Measurements from ENCODE around the gene BMPR1B.
A peak's percentile ranks its signal among the peaks of the same experiment; 100 is the strongest.
"Not testable (repeated sequence)": the region's sequence is repeated elsewhere in the genome, so short reads cannot be mapped to it uniquely, and the experiment has no call there.

Gene BMPR1B

DNA sequence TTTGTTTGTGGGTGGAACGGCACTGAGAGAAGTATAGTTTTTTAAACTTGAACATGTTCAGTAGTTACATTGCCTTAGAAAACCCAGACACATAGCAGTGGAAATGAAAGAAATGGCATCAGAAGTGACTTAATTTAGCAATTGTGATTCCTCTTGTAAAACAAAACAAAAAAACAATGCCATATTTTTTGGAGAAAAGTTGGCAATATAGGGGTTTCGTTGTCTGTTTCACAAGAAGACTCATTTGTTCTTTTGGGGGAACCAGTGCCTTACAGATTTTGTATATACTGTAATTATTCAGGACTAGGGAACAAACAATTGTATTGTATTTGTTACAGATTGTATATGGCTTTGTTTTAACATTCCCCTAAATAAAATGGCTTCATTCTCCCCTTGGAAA lies 400.3 kb downstream of the BMPR1B start:
- DNase-seq: no peak

DNA sequence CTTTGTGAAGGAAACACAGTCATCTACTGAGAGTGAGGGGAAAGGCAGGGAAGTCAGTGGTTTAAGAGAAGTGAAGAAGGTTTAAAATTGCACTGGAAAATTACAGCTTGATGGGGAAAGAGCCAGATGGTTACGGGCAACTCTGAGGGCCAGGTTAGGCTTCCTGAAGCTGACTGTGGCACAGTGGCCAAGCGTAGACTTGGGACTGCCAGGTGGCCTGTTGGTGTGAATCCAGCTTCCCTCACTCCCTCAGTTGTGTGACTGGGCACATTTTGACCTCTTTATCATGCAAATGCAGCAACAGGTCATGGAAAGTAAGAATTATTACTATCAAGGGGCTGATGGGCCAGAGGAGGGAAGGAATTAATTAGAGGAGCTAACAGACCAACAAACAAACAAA lies 400.9 kb downstream of the BMPR1B start:
- DNase-seq: no peak

DNA sequence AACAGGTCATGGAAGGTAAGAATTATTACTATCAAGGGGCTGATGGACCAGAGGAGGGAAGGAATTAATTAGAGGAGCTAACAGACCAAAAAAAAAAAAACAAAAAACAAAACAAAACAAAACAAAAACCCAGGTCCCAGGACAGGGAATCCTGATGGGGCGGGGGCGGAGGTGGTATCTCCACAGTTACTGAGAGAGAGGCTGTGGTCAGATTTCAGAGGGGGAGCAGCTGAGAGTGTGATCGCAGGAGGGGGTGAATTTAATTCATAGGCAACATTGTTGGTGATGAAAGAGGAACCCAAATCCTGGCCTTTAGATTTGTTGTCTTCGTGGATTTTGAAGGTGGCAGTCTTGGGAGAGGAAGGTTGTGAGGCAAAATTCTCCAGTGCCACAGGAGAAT lies 401.6 kb downstream of the BMPR1B start:
- DNase-seq: no peak

DNA sequence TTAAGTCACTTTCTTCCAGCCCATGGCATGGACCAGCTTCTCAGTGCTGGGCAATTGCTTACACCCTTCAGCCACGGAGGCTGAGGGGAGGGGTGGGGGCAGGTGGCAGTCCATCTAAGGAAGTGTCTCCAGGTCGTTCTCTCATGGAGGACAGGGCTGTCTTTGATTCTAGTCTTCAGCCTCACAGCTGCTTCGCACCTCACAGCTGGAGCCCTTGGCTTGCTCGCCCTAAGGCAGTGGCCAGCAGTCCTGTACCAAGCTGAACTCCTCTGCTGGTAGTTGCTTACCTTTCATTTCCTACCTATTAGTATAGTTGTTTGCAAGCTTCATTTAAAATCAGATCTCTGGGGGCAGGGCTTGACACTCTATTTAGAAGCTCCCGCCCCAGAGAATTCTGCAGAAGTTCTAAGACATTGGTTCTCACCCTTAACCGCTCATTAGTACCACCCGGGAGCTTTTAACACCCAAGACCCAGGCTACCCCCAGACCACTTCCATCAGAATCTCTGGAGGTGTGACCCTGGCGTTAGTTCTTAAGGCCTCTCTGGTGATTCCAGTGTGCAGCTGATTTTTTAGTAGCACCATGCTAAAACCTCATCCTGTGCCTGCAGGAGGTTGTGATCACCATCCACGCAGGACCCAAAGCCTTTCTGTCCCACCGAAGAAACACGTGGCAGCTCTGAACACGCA lies 404.2 kb downstream of the BMPR1B start:
- DNase-seq: no peak

DNA sequence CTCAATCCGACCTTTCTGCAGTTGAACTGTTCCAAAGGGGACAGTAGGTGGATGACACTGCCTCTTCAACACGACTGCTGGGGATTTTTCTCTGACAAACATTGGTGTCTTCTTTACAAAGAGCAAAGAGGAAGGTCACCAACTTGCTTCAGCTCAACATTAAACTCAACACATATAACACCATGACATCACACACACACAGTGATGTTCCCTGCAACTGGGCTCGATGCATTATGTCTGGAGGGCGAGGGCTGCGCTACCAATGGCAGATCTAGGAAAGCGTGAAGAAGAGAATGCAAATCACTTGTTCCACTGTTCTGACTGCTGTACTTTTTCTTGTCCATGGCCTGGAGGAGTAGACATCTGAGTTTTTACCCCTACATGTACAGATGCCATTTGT lies 405.1 kb downstream of the BMPR1B start:
- no peak for DNase-seq

DNA sequence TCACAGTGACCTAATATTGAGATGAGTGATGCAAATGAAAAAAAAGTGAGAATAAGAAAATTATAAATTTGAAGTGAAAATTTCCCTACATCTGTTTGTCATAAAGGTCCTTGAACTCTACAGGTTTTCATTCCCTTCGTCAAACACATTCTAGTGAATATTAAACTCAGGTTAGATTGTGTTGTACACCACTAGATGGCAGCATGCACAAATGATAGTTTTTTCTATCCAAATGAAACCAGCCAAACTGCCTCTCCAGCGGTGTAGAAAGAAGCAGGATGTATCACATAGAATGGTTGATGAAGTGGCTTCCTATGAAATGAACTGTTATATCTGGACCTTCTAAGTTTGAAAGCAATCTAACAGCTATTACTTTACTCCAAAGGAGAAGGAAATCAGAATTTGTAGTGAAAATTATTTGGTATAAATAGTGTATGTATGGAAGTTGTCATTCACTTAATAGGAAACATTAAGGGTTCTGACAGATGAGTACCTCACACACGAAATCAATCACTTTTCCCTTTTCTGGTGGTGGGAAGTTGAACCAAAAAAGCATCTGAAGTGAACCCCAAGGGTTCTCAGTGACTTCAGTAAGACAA lies 408.3 kb downstream of the BMPR1B start:
- DNase-seq: peak; percentile 77

DNA sequence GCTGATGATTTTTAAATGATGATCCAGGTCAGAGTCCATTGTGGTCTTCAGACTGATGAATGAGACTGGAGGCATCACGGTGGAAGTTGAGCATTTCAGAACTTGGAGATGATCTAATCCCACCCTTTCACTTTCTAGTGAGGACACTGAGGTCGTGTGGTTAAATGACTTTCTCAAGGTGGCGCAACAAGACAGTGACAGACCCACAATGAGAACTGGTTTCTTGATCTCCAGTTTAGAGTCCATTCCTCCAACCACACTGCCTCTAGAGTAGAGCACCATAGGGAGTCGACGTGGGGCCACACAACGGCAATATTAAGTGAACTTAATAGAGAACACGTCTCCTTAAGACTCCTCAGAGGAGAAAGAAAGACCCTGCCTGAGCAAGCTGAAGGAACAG lies 410.1 kb downstream of the BMPR1B start:
- peak; percentile 13 for DNase-seq

DNA sequence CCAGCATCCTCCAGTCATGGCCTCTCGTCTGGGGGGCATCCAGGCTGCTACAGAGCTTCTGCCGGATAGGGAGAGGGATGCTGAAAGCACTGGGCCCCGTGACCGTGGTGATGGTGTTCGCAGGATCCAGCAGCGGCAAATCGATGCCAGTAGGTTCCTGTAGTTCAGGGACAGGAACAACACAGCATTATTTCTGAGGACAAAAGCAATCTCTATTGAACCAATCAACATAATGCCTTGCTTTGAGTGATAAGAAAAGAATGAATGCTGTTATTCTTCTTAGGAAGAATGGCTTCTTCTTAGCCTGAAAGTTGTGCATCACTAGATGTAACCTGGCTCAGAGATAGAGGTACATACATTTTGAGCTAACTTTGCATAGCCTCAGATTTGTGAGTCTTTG lies 412.4 kb downstream of the BMPR1B start:
- no peak for DNase-seq

DNA sequence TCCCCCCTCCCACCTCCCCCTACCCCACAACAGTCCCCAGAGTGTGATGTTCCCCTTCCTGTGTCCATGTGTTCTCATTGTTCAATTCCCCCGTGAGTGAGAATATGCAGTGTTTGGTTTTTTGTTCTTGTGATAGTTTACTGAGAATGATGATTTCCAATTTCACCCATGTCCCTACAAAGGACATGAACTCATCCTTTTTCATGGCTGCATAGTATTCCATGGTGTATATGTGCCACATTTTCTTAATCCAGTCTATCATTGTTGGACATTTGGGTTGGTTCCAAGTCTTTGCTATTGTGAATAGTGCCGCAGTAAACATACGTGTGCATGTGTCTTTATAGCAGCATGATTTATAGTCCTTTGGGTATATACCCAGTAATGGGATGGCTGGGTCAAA lies 413.6 kb downstream of the BMPR1B start:
- not testable (repeated sequence) for DNase-seq

DNA sequence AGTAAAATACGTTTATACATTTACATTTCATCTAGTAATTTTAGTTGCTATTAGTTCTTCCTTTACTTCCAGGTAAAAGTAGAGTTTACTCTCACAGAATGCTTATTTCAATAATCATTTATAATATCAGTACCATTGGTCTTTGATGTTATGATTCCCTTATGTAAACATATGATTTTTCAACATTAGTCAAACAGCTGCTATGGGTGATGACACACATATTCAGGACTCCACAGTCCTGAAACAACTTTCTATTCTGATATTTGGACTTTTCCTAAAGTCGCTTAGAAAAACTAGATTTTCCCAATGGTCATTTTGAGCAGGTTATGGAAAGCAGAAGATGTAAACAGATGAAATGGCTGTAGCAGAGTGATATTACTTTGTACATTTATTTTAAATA lies 421.2 kb downstream of the BMPR1B start:
- no peak for DNase-seq

DNA sequence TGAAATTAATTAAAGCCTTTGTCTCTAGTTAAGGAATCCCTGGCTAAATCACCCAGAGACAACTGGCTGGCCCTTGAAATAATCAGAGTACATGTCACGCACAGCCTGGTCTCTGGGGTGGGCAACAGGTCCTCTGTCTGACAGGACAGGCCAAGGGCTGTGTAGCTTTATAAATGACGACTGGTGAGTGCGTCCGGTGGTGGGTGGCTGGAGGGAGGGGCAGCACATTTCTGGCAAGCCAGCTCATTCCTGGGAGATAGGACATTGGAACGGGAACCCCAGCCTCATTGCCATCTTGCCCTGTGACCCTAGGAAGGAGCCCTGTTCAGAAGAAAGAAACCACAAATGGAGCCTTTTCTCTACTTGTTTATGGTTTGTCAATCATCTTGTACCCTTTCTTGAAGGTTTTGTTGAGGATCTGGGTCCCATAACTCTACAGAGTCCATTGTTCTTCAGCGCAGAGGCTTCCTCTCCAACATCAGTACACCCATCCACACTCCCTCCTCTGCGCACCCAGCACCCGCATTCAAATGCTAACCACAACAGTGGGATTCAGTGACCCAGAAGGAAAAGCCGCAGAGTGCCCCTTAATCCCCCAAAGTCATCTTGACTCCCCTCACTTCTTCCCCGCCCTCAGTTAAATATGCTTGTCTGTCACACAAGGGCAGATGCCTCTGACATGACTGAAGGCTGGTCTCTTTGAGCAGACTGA lies 422.9 kb downstream of the BMPR1B start:
- DNase-seq: no peak

DNA sequence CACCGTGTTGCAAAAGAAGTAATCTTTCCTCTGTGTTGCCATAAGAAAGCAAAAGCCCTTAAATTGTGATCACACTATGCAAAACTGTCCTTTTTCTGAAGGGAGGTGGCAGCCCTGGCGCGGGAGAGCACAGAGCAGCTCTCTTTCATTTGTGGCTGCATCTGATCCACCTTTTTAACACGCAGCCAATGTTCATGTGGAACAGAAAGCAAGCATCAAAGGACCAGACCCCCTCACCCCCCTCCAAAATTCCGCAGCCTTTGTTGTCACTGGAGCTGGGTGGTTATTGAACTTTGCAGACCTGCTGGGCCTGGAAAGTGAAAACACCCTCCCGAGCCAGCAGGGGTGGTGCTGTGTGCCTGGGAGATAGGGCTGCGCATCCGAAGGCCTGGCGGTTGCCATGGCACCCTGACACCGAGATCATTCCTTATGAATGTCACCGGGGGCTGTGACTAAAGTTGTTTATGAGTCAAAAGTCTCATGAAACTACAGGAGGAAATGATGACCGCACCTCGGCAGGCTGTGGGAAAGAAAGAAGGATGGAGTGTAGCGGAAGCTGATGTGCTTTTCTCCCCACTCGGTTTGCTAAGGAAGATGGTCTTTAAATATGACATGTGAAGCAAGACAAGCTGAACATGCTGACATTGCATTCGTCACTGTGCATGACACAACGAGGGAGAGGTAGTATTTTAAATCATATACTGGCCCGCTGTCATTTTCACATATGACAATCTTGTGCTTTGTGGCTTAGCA lies 423.7 kb downstream of the BMPR1B start:
- DNase-seq: peak; percentile 35

DNA sequence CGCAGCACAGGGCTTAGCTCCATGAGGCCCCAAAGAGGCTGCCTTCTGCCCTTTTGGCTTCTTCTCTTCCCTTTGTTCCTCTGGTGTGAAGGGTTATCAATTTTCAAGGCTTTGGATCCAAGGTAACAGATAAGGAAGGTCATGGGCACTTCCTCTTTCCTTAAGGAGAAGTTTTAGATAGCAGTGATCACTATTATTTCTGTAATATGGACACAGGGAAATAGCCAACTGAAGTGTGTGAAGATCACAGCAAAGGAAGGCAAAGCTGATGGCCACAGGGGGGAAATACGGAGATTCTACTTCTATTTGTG lies 424.2 kb downstream of the BMPR1B start:
- DNase-seq: no peak

DNA sequence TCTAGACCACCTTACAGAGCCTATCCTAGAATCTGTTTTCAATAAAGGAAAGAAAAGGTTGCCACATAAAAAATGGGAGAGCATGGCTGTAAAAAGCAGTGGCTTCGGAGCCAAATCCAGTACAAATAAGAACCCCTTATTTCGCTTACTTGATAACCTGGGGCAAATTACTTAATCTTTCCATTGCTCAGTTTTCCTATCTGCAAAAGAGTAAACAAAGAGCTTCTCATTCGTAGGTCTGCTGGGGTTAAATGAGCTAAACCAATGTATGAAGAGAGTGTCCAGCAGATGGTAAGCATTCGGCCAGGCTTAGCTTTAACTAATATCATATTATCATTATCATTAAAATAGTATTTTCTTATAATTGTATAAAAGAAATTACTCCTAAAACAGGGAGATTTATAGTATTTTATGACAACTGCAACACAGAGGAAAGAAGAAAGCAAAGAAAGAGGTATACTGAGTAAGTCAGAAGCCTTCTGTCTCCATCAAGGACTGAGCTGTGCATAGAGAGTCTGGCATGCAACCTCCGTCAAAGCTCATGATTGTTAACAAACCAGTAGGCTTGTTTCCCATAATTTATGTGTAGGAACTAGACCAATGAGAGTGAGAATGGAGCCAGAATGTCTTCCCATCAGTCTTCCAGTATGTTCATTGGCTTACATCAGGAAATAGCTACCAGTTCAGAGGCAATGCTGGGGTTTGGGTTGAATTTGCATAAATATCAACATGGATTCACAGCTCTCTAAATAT lies 426.1 kb downstream of the BMPR1B start:
- no peak for DNase-seq

DNA sequence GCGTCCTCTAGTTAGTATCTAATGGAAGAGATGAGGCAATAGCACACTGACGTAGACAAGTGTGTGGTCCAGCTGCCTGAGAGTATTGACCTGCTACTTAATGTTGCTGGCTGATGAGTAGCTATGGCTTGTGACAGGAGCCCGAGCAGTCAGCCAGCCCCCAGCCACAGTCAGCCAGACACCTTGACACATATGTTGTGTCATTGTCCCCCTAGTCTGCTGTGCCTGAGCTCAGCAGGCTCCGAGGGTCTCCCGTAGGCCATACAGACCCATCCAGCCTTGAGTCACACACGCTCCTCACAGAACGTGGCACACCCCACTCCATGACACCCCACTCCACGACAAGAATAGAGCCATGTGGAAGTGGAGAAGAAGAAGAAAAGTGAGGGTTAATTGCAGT lies 428.9 kb downstream of the BMPR1B start:
- no peak for DNase-seq

DNA sequence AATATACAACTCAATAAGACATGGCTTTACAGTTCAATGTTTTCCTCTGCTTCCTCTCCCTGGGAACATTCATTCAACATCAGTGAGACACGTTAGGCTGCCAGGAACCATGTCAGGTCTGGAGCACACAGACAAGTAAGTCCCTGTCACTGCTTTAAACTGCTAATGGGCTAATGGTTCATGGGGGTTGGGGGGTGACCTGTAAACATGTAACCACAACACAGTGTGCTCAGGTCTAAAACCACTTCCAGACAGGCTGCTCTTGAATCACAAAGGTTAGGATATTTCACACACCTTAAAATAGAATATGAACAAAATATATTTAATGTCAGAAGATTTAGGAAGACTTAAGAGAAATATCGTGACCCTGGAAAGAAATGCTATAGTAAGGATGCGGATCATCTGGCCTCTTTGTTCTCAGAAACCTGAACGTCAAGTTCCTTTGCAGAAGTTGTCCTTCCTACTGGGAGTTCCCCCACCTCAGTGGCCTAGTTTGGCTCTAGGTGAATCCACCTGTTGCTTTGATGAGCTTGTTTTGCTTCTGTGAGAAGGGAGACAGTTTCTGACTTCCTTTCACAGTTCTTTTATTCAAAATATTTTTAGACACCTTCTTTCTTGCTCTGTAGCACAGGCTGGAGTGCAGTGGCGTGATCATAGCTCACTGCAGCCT lies 431.1 kb downstream of the BMPR1B start:
- DNase-seq: no peak

DNA sequence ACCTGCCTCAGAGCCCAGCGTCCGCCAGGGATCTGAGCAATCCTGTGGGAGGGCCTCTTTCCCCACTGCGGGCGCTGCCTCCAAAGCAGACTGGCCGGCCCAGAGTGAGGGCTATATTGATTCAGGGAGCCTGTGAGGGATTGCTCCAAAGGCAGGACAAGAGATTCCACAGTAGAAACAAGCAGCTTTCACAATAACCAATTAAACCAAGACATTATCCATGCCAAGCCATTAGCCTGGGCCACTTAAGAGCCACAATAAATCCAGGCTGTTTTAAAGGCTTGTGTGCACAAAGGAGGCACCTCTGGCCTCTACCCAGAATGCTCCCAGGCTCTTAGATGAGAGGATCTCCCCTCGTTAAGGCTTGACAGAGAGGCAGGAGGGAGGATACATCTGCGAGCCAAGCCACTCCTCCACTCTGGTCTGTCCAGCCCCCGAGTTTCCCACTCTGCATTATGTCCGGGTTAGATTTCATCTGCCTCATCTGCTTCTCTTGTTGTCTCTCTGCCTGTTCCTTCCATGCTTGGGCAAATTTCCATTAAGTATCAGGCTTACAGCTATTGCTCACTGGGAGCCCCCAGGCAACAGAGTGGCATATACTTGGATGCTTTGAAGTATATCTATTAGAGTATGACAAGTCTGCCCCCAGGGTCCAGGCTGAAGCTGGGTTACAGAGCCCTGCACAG lies 433.1 kb downstream of the BMPR1B start:
- no peak for DNase-seq

DNA sequence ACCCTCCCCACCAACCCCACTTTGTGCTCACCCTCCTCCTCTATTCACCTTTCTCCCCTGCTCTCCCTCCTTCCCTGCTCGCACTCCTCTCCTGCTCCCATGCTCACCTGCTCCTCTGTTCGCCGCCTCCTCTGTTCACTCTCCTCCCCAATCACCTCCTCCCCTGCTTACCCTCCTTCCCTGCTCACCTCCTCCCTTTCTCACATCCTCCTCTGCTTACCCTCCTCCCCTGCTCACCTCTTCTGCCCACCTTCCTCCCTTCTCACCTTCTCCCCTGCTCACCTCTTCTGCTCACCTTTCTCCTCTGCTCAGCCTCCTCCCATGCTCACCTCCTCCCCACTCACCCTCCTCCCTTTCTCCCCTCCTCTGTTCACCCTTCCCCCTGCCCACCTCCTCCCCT lies 433.8 kb downstream of the BMPR1B start:
- DNase-seq: no peak

DNA sequence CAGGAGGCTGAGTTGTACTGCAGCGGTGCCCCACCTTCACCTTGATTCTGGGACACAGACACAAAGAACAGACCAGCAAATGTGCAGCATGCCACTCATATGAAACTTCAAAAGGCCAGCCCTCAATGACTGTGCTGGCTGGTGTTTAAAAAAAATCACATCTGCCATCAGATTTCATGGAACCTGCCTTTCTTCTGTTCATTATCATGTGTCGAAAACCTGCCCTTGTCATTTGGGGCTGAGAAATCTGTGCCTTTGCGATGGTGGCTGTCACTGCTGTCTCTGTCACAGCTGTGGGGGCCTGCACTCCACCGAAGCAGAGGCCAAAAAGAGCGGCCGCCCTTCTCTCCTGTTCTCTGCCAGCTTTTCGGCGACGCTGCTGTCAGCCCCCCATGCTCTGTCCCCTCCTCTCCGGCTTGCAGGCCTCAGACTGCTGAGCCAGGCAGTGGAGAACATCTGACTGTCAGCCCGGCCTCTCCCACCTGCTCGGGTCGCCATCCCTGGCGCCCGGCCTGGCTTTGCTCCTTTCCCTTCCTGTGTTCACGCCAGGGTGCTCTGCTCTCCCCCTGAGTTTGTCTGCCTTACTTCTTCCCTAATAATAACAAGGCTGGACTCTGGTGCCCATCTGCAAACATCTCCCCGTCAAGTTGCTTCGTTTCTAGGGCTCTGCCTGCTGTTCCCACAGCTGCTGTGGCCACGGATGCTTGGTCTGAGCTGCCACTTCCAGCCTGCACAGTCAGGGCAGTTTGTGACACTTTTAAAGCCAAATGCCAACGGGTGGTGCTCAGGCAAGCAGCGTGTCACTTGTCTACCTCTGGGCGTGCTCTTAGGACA lies 435.9 kb downstream of the BMPR1B start:
- DNase-seq: no peak

DNA sequence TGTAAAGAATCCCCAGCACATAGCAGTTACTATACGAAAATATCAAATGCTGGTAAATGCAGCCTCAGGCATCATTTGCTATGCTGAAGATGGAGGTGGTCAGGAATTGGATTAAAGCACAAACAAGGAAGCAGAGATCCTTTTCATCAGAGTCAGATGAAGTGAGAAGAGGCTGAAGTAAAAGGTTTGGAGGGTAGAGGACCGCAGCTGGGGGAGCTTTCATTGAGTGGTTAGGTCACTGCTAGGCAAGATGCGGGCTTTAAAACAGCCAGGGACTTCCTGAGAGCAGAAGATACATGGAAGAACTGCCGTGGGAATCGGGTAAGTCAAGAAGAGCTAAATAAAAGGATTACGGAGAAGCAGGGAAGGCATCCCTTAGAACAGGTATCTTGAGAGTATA lies 439.6 kb downstream of the BMPR1B start:
- no peak for DNase-seq

DNA sequence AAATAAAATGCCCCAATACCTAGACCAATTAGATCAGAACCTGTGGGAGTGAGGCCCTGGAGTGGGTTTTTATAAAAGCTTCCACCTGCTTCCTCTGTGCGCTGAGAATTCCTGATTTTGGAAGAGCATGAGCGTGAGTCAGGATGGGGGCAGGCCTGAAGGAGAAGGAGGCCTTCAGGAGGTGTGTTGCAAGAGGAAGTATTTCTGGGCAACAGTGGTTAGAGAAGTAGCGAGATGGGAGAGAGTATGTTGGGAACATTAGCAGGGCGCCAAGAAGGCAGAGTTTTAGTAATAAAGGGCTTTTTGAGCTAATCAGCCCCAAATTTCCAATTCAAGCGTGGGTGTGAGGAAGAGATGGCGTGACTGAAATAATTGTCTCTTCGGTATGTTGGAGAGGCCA lies 441.2 kb downstream of the BMPR1B start:
- no peak for DNase-seq
